Neural crest cell (in vitro differentiated cells): ENCODE results near the gene FN3KRP. TPM values are rescaled to one million over a fixed set of nuclear protein-coding genes. Genes with fewer than 3 reads are reported as not detected.

ENCODE experiments used
- DNase-seq: peaks from one replicate; pipeline ENCODE4 v3.0.0; 2021; ENCODE audit warnings: low read depth, mixed read lengths, low spot score
- H3K27ac Mint-ChIP-seq: one replicate; pipeline ENCODE4 v1.8.0; 2021; ENCODE audit warnings: mild to moderate bottlenecking, mixed read lengths; ENCODE audit not compliant: unreplicated experiment
- H3K27me3 Mint-ChIP-seq: 2 replicates; pipeline ENCODE4 v1.8.0; 2021; ENCODE audit warnings: low read depth, mild to moderate bottlenecking, mixed read lengths
- H3K36me3 Mint-ChIP-seq: 2 replicates; pipeline ENCODE4 v1.8.0; 2021; ENCODE audit warnings: low read depth, mild to moderate bottlenecking, mixed read lengths
- H3K4me1 Mint-ChIP-seq: 2 replicates; pipeline ENCODE4 v1.8.0; 2021; ENCODE audit warnings: mixed read lengths
- H3K4me3 Mint-ChIP-seq: one replicate; pipeline ENCODE4 v1.8.0; 2021; ENCODE audit warnings: mild to moderate bottlenecking, mixed read lengths
- H3K9me3 Mint-ChIP-seq: 2 replicates; pipeline ENCODE4 v1.8.0; 2021; ENCODE audit warnings: mixed read lengths
- CTCF ChIP-seq: fragments of 200-600 bp; sonication (generic); conservative IDR thresholded peaks from 2 replicates; pipeline ENCODE4 v1.5.0; 2021; ENCODE audit warnings: antibody characterized with exemption, mild to moderate bottlenecking
- total RNA-seq: library from RNA; stranded (reverse); gene quantifications from 2 replicates; pipeline ENCODE4 v1.2.1, GENCODE V29; 2021

Gene FN3KRP
- total RNA-seq, 1 donor from 2014 or later = 44.1 TPM

GRCh38 chr17:82678265-82678891 lies 38.1 kb upstream of the FN3KRP start:
- H3K27ac Mint-ChIP-seq = no peak overlapping the region
- peaks cover 4% of the 10 kb centered on the region for H3K36me3 Mint-ChIP-seq
- H3K4me1 Mint-ChIP-seq = peaks cover 10% of the 10 kb centered on the region
- no peak overlapping the region for H3K4me3 Mint-ChIP-seq
- no peak for TF ChIP-seq CTCF
- no peak for DNase-seq
- peaks cover 8% of the 10 kb centered on the region for H3K9me3 Mint-ChIP-seq
- H3K27me3 Mint-ChIP-seq = no peaks in the 10 kb centered on the region

- Mint-ChIP-seq H3K4me3 (no peak overlapping the region), H3K27me3 (no peaks in the 10 kb centered on the region), H3K27ac (no peak overlapping the region), H3K9me3 (peaks cover 8% of the 10 kb centered on the region), H3K36me3 (peaks cover 4% of the 10 kb centered on the region), H3K4me1 (peaks cover 7% of the 10 kb centered on the region)
- no peak for TF ChIP-seq CTCF
- no peak for DNase-seq
Measured at GRCh38 chr17:82679586-82680465, 36.7 kb upstream of the FN3KRP start.

- no peak overlapping the region for H3K4me3 Mint-ChIP-seq
- no peak for TF ChIP-seq CTCF
- no peak for DNase-seq
- no peak overlapping the region for H3K27ac Mint-ChIP-seq
- peaks cover 4% of the 10 kb centered on the region for H3K36me3 Mint-ChIP-seq
- H3K4me1 Mint-ChIP-seq = peaks cover 7% of the 10 kb centered on the region
- peaks cover 8% of the 10 kb centered on the region for H3K9me3 Mint-ChIP-seq
- no peaks in the 10 kb centered on the region for H3K27me3 Mint-ChIP-seq
Measured at GRCh38 chr17:82681547-82681946, 35.0 kb upstream of the FN3KRP start.

- TF ChIP-seq CTCF = no peak
- H3K4me3 Mint-ChIP-seq = no peak overlapping the region
- H3K36me3 Mint-ChIP-seq = peaks cover 4% of the 10 kb centered on the region
- H3K27ac Mint-ChIP-seq = no peak overlapping the region
- DNase-seq = no peak
- peaks cover 15% of the 10 kb centered on the region for H3K4me1 Mint-ChIP-seq
- H3K27me3 Mint-ChIP-seq = no peaks in the 10 kb centered on the region
- peaks cover 8% of the 10 kb centered on the region for H3K9me3 Mint-ChIP-seq
Measured at GRCh38 chr17:82683534-82683933, 33.0 kb upstream of the FN3KRP start.

GRCh38 chr17:82684228-82684841 lies 32.2 kb upstream of the FN3KRP start:
- H3K9me3 Mint-ChIP-seq = peaks cover 8% of the 10 kb centered on the region
- no peak for TF ChIP-seq CTCF
- no peak overlapping the region for H3K4me3 Mint-ChIP-seq
- DNase-seq = no peak
- H3K27ac Mint-ChIP-seq = no peak overlapping the region
- H3K4me1 Mint-ChIP-seq = peaks cover 15% of the 10 kb centered on the region
- peaks cover 4% of the 10 kb centered on the region for H3K36me3 Mint-ChIP-seq
- H3K27me3 Mint-ChIP-seq = no peaks in the 10 kb centered on the region
